SK-N-SH treated with all-trans-retinoic acid at 6 μM for 48 hours (cell line): ENCODE data around the gene CD46.

ENCODE experiments used
- ATAC-seq: fragments of 200-7000 bp; cut with Tn5 transposase; 3 replicates; pipeline ENCODE4 v1.9.1; 2020; ENCODE audit warnings: mild to moderate bottlenecking, moderate library complexity
- ARNTL ChIP-seq: fragments of 450-650 bp; formaldehyde crosslinking; IDR thresholded peaks from 2 replicates; pipeline ENCODE4 v1.5.0; 2020; ENCODE audit warnings: low read depth, mild to moderate bottlenecking, moderate library complexity, borderline replicate concordance
- CSDC2 ChIP-seq: fragments of 250-450 bp; sonication (Bioruptor Pico); IDR thresholded peaks from 2 replicates; pipeline ENCODE4 v1.5.0; 2020; ENCODE audit warnings: mild to moderate bottlenecking, moderate library complexity
- ESRRG ChIP-seq: fragments of 250-450 bp; sonication (Bioruptor Pico); IDR thresholded peaks from 2 replicates; pipeline ENCODE4 v1.6.1; 2021; ENCODE audit warnings: mild to moderate bottlenecking
- ISL1 ChIP-seq: fragments of 250-450 bp; sonication (Bioruptor Pico); IDR thresholded peaks from 2 replicates; pipeline ENCODE4 v2.1.2; 2022; ENCODE audit warnings: mild to moderate bottlenecking, moderate library complexity
- OSR1 ChIP-seq: fragments of 250-450 bp; sonication (Bioruptor Pico); IDR thresholded peaks from 2 replicates; pipeline ENCODE4 v1.8.0; 2022; ENCODE audit warnings: moderate library complexity, mild to moderate bottlenecking, inconsistent platforms
- POU6F1 ChIP-seq: fragments of 250-450 bp; sonication (Bioruptor Pico); IDR thresholded peaks from 2 replicates; pipeline ENCODE4 v1.8.0; 2021; ENCODE audit warnings: low read depth, mild to moderate bottlenecking, moderate library complexity, borderline replicate concordance
- PPARA ChIP-seq: fragments of 250-450 bp; sonication (Bioruptor Pico); IDR thresholded peaks from 2 replicates; pipeline ENCODE4 v1.5.0; 2020; ENCODE audit warnings: mild to moderate bottlenecking, borderline replicate concordance
- RARB ChIP-seq: fragments of 250-450 bp; sonication (Bioruptor Pico); IDR thresholded peaks from 2 replicates; pipeline ENCODE4 v1.8.0; 2021; ENCODE audit warnings: mild to moderate bottlenecking, moderate library complexity
- SNAI2 ChIP-seq: fragments of 250-450 bp; sonication (Bioruptor Pico); IDR thresholded peaks from 2 replicates; pipeline ENCODE4 v1.5.0; 2020; ENCODE audit warnings: mild to moderate bottlenecking, moderate library complexity
- TCF4 ChIP-seq: fragments of 250-450 bp; sonication (Bioruptor Pico); IDR thresholded peaks from 2 replicates; pipeline ENCODE4 v1.8.0; 2021; ENCODE audit warnings: mild to moderate bottlenecking, moderate library complexity, borderline replicate concordance
- TOX ChIP-seq: fragments of 250-450 bp; sonication (Bioruptor Pico); IDR thresholded peaks from 2 replicates; pipeline ENCODE4 v1.8.0; 2021; ENCODE audit warnings: mild to moderate bottlenecking, moderate library complexity, borderline replicate concordance
- ZFP3 ChIP-seq: fragments of 250-450 bp; sonication (Bioruptor Pico); IDR thresholded peaks from 2 replicates; pipeline ENCODE4 v1.5.0; 2020; ENCODE audit warnings: mild to moderate bottlenecking, moderate library complexity
- ZFP30 ChIP-seq: fragments of 450-650 bp; formaldehyde crosslinking; IDR thresholded peaks from 2 replicates; pipeline ENCODE4 v1.5.0; 2022; ENCODE audit warnings: mild to moderate bottlenecking, moderate library complexity
- ZNF565 ChIP-seq: fragments of 450-650 bp; formaldehyde crosslinking; conservative IDR thresholded peaks from 2 replicates; pipeline ENCODE4 v1.5.0; 2020; ENCODE audit warnings: low read depth, mild to moderate bottlenecking, moderate library complexity
- ZNF70 ChIP-seq: fragments of 450-650 bp; formaldehyde crosslinking; IDR thresholded peaks from 2 replicates; pipeline ENCODE4 v1.5.0; 2020; ENCODE audit warnings: mild to moderate bottlenecking, moderate library complexity
- ZNF8 ChIP-seq: fragments of 450-650 bp; formaldehyde crosslinking; IDR thresholded peaks from 2 replicates; pipeline ENCODE4 v1.5.0; 2020; ENCODE audit warnings: mild to moderate bottlenecking, moderate library complexity
- TF ChIP-seq, protein P1 (sequence below): fragments of 250-450 bp; sonication (Bioruptor Pico); IDR thresholded peaks from 2 replicates; pipeline ENCODE4 v1.5.0; 2020; ENCODE audit warnings: mild to moderate bottlenecking, moderate library complexity
- TF ChIP-seq, protein P2 (sequence below): fragments of 250-450 bp; sonication (Bioruptor Pico); IDR thresholded peaks from 2 replicates; pipeline ENCODE4 v1.8.0; 2020; ENCODE audit warnings: mild to moderate bottlenecking, moderate library complexity, borderline replicate concordance
- TF ChIP-seq, protein P3 (sequence below): fragments of 250-450 bp; sonication (Bioruptor Pico); IDR thresholded peaks from 2 replicates; pipeline ENCODE4 v1.5.1; 2020; ENCODE audit warnings: low read depth, mild to moderate bottlenecking, moderate library complexity
- TF ChIP-seq, protein P4 (sequence below): fragments of 250-450 bp; sonication (Bioruptor Pico); IDR thresholded peaks from 2 replicates; pipeline ENCODE4 v1.5.1; 2021; ENCODE audit warnings: mild to moderate bottlenecking, moderate library complexity

CD46 gene

DNA sequence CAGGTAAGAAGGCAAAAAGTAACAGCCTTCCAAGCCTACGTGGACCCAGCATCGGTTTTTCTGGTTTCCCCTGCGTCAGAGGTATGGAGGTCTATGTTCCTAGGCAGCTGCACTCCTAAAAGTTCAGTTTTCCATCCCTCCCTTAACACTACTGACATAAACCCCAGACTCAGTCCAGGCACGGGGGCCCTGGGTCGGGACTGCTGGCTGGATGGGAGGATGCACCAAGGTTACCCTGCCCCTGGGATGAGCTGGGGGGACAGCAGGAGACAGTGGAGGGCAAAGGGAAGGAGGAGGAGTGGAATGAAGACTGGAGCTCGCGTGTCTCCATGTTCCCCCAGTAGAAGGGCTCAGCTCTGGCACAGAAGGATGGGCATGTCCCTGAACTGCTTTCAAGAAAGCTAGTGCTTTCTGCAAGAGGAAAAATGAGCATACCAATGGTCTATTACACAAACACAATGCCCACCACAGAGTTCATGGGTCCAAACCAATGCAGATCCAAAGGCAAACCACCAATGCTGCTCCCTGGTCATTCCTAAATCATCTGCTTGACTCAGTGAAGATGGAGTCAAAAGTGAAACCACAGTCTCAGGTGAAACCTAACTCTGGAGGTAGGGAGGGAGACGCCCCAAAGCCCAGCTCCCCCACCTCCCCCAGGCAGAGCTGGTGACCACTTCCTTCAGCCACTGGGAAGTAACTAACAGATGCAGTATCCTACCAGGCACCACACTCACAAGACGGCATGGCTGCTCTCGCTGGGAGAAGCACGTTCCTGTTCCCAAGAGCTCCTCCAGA, 54.9 kb downstream of the CD46 start:
- ATAC-seq, result no peak

GRCh38 chr1:207807326-207807689, 55.5 kb downstream of the CD46 start:
- no peak for ATAC-seq
- TF ChIP-seq TCF4 (no peak), SNAI2 (CRISPR knock-in tag) (no peak), ZNF565 (CRISPR knock-in tag) (no peak), TOX (no peak), PPARA (no peak), ZFP3 (CRISPR knock-in tag) (no peak), POU6F1 (no peak), ZNF70 (CRISPR knock-in tag) (no peak), ARNTL (CRISPR knock-in tag) (no peak), CSDC2 (CRISPR knock-in tag) (no peak), OSR1 (CRISPR knock-in tag) (no peak), RARB (no peak)
- TF ChIP-seq, protein P1, sequence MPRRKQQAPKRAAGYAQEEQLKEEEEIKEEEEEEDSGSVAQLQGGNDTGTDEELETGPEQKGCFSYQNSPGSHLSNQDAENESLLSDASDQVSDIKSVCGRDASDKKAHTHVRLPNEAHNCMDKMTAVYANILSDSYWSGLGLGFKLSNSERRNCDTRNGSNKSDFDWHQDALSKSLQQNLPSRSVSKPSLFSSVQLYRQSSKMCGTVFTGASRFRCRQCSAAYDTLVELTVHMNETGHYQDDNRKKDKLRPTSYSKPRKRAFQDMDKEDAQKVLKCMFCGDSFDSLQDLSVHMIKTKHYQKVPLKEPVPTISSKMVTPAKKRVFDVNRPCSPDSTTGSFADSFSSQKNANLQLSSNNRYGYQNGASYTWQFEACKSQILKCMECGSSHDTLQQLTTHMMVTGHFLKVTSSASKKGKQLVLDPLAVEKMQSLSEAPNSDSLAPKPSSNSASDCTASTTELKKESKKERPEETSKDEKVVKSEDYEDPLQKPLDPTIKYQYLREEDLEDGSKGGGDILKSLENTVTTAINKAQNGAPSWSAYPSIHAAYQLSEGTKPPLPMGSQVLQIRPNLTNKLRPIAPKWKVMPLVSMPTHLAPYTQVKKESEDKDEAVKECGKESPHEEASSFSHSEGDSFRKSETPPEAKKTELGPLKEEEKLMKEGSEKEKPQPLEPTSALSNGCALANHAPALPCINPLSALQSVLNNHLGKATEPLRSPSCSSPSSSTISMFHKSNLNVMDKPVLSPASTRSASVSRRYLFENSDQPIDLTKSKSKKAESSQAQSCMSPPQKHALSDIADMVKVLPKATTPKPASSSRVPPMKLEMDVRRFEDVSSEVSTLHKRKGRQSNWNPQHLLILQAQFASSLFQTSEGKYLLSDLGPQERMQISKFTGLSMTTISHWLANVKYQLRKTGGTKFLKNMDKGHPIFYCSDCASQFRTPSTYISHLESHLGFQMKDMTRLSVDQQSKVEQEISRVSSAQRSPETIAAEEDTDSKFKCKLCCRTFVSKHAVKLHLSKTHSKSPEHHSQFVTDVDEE (CRISPR knock-in tag), result no peak
- TF ChIP-seq, protein P2, sequence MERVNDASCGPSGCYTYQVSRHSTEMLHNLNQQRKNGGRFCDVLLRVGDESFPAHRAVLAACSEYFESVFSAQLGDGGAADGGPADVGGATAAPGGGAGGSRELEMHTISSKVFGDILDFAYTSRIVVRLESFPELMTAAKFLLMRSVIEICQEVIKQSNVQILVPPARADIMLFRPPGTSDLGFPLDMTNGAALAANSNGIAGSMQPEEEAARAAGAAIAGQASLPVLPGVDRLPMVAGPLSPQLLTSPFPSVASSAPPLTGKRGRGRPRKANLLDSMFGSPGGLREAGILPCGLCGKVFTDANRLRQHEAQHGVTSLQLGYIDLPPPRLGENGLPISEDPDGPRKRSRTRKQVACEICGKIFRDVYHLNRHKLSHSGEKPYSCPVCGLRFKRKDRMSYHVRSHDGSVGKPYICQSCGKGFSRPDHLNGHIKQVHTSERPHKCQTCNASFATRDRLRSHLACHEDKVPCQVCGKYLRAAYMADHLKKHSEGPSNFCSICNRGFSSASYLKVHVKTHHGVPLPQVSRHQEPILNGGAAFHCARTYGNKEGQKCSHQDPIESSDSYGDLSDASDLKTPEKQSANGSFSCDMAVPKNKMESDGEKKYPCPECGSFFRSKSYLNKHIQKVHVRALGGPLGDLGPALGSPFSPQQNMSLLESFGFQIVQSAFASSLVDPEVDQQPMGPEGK (CRISPR knock-in tag), result no peak
- TF ChIP-seq, protein P3, sequence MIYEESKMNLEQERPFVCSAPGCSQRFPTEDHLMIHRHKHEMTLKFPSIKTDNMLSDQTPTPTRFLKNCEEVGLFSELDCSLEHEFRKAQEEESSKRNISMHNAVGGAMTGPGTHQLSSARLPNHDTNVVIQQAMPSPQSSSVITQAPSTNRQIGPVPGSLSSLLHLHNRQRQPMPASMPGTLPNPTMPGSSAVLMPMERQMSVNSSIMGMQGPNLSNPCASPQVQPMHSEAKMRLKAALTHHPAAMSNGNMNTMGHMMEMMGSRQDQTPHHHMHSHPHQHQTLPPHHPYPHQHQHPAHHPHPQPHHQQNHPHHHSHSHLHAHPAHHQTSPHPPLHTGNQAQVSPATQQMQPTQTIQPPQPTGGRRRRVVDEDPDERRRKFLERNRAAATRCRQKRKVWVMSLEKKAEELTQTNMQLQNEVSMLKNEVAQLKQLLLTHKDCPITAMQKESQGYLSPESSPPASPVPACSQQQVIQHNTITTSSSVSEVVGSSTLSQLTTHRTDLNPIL (CRISPR knock-in tag), result no peak
- TF ChIP-seq, protein P4, sequence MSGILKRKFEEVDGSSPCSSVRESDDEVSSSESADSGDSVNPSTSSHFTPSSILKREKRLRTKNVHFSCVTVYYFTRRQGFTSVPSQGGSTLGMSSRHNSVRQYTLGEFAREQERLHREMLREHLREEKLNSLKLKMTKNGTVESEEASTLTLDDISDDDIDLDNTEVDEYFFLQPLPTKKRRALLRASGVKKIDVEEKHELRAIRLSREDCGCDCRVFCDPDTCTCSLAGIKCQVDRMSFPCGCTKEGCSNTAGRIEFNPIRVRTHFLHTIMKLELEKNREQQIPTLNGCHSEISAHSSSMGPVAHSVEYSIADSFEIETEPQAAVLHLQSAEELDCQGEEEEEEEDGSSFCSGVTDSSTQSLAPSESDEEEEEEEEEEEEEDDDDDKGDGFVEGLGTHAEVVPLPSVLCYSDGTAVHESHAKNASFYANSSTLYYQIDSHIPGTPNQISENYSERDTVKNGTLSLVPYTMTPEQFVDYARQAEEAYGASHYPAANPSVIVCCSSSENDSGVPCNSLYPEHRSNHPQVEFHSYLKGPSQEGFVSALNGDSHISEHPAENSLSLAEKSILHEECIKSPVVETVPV, result no peak

More for the DNA sequence above, 54.9 kb downstream of the CD46 start:
- no peak for TF ChIP-seq ISL1
- no peak for TF ChIP-seq ZNF70 (CRISPR knock-in tag)
- TF ChIP-seq, protein P2 (CRISPR knock-in tag), result no peak
- TF ChIP-seq ZFP3 (CRISPR knock-in tag), result no peak
- TF ChIP-seq ZFP30 (CRISPR knock-in tag), result no peak
- no peak for TF ChIP-seq ARNTL (CRISPR knock-in tag)
- TF ChIP-seq ESRRG (CRISPR knock-in tag), result no peak
- TF ChIP-seq, protein P1 (CRISPR knock-in tag), result no peak
- TF ChIP-seq TCF4, result no peak
- TF ChIP-seq, protein P3 (CRISPR knock-in tag), result no peak
- no peak for TF ChIP-seq ZNF8
